ENCODE results near the gene PUSL1.
A peak's percentile ranks its signal among the peaks of the same experiment; 100 is the strongest.

PUSL1 gene

GRCh38 chr1:1333551-1334241, 25.3 kb downstream of the PUSL1 start:
- Histone ChIP-seq H3K36me3 (ENCODE audit: control insufficient read depth in 2 of 2, insufficient read depth in 1 of 2, low read length in 2 of 2) (peaks cover 0 to 47% of the 10 kb centered on the region in 2 experiments; a peak in 1 of 3 replicates), H3K4me1 (ENCODE audit: control insufficient read depth, insufficient read depth, low read length) (no peaks in the 10 kb centered on the region), H3K27ac (ENCODE audit: extremely low read depth, low read depth, low read length) (no peak overlapping the region), H3K4me3 (ENCODE audit: low read depth, low read length) (no peak overlapping the region), H3K9me3 (ENCODE audit: control insufficient read depth, insufficient read depth, low read depth, low read length) (no peaks in the 10 kb centered on the region)
- CTCF ChIA-PET, result no interaction called here
- TF ChIP-seq ZNF610 (tag by site-specific recombination; IDR thresholded peaks at IDR 0.05; ENCODE audit: borderline replicate concordance) (no peak), GLIS2 (tag by site-specific recombination; IDR thresholded peaks at IDR 0.05) (peak; percentile 24; the same call in 1 of the 2 replicates), ZNF423 (tag by site-specific recombination; IDR thresholded peaks at IDR 0.05) (no peak), KLF17 (tag by site-specific recombination; IDR thresholded peaks at IDR 0.05) (no peak), KLF1 (tag by site-specific recombination; IDR thresholded peaks at IDR 0.05) (no peak), KLF10 (tag by site-specific recombination; IDR thresholded peaks at IDR 0.05) (no peak), SP7 (tag by site-specific recombination; IDR thresholded peaks at IDR 0.05) (no peak), ZNF121 (tag by site-specific recombination; IDR thresholded peaks at IDR 0.05) (no peak), ZNF521 (tag by site-specific recombination; IDR thresholded peaks at IDR 0.05) (no peak), ZNF548 (tag by site-specific recombination; IDR thresholded peaks at IDR 0.05) (no peak), SETDB1 (IDR thresholded peaks at IDR 0.05; ENCODE audit: insufficient read length, low read length) (no peak), ZNF157 (tag by site-specific recombination; IDR thresholded peaks at IDR 0.05) (no peak), PRDM10 (tag by site-specific recombination; IDR thresholded peaks at IDR 0.05) (peak; percentile 62), ZNF549 (tag by site-specific recombination; IDR thresholded peaks at IDR 0.05) (no peak), ZNF530 (tag by site-specific recombination; IDR thresholded peaks at IDR 0.05; ENCODE audit: low read depth) (no peak), HIC1 (tag by site-specific recombination; IDR thresholded peaks at IDR 0.05) (0 out of 2 replicates have a peak, but pooled peaks have one; percentile 65), ZNF324 (tag by site-specific recombination; IDR thresholded peaks at IDR 0.05) (no peak), PBX3 (CRISPR knock-in tag; IDR thresholded peaks at IDR 0.05) (no peak), ZNF174 (tag by site-specific recombination; IDR thresholded peaks at IDR 0.05) (no peak), ZXDB (tag by site-specific recombination; IDR thresholded peaks at IDR 0.05) (no peak), HOXD13 (CRISPR knock-in tag; IDR thresholded peaks at IDR 0.05; ENCODE audit: borderline replicate concordance) (no peak), OVOL3 (tag by site-specific recombination; IDR thresholded peaks at IDR 0.05) (no peak), EGR2 (tag by site-specific recombination; IDR thresholded peaks at IDR 0.05; ENCODE audit: low read depth) (no peak), ZNF600 (tag by site-specific recombination; IDR thresholded peaks at IDR 0.05) (peak; percentile 88), ZNF398 (tag by site-specific recombination; IDR thresholded peaks at IDR 0.05) (no peak)
- POLR2A ChIA-PET, result interaction anchor here (1.5 kb wide), 1 partner anchor 14 kb away, joined by 4 read pairs; no protein-coding TSS in a partner anchor

All from HEK293 (cell line).